GM12874 (cell line): ENCODE measurements around the gene SLC22A8.

Experiments used
- CTCF ChIP-seq: IDR thresholded peaks from 2 replicates; pipeline ENCODE4 v1.5.1; 2011; ENCODE audit warnings: low read depth, mild to moderate bottlenecking, control low read depth, low read length, moderate library complexity; ENCODE audit not compliant: insufficient read depth

SLC22A8 gene

GRCh38 chr11:63015521-63016215 lies at the start of gene SLC22A8:
Gene SLC22A8 (minus strand): TSS chr11:63015841. CDS start chr11:63014958, 883 bp downstream.
- no peak for TF ChIP-seq CTCF

- TF ChIP-seq CTCF: no peak
These were observed 27.0 kb upstream of the SLC22A8 start for GRCh38 chr11:63042596-63042995.

GRCh38 chr11:63032457-63032856 lies 16.8 kb upstream of the SLC22A8 start:
- TF ChIP-seq CTCF: no peak

GRCh38 chr11:63023841-63024648 lies 8.4 kb upstream of the SLC22A8 start:
- peak; percentile 97 for TF ChIP-seq CTCF

GRCh38 chr11:63023222-63023814 lies 7.7 kb upstream of the SLC22A8 start:
- no peak for TF ChIP-seq CTCF

GRCh38 chr11:63022441-63022840 lies 6.8 kb upstream of the SLC22A8 start:
- no peak for TF ChIP-seq CTCF

GRCh38 chr11:63020671-63021291 lies 5.1 kb upstream of the SLC22A8 start:
- peak; percentile 64 for TF ChIP-seq CTCF
